Fibroblast of pulmonary artery (primary cell): ENCODE results near the gene CALM1.

Experiments used
- DNase-seq: peaks from one replicate; pipeline ENCODE4 v3.0.0-alpha.2; 2010; ENCODE audit warnings: low read depth
- H3K4me3 ChIP-seq: replicated peaks from 2 replicates; pipeline ENCODE4 v1.5.1; 2011; ENCODE audit warnings: low read depth, mild to moderate bottlenecking, control low read depth, low read length, moderate library complexity
- CTCF ChIP-seq: IDR thresholded peaks from 2 replicates; pipeline ENCODE4 v1.5.1; 2011; ENCODE audit warnings: mild to moderate bottlenecking, control low read depth, low read length, inconsistent platforms; ENCODE audit errors: missing control alignments

Gene CALM1

GRCh38 chr14:90403065-90403464, 6.2 kb downstream of the CALM1 start:
- no peak overlapping the region for H3K4me3 ChIP-seq
- no peak for DNase-seq
- TF ChIP-seq CTCF = no peak

GRCh38 chr14:90405101-90405500, 8.3 kb downstream of the CALM1 start:
- no peak for DNase-seq
- TF ChIP-seq CTCF = no peak
- H3K4me3 ChIP-seq = no peak overlapping the region

- no peak for TF ChIP-seq CTCF
- H3K4me3 ChIP-seq = no peak overlapping the region
Measured at GRCh38 chr14:90405755-90406154, 8.9 kb downstream of the CALM1 start.

GRCh38 chr14:90406384-90406798, 9.6 kb downstream of the CALM1 start:
- no peak overlapping the region for H3K4me3 ChIP-seq
- no peak for DNase-seq
- TF ChIP-seq CTCF = no peak

More at GRCh38 chr14:90405755-90406154, 8.9 kb downstream of the CALM1 start:
- DNase-seq = no peak

- TF ChIP-seq CTCF = no peak
- DNase-seq = no peak
- H3K4me3 ChIP-seq = no peak overlapping the region
Measured at GRCh38 chr14:90407230-90407629, 10.4 kb downstream of the CALM1 start.

- DNase-seq = peak; percentile 41
- TF ChIP-seq CTCF = no peak
- H3K4me3 ChIP-seq = no peak overlapping the region
Measured at GRCh38 chr14:90408713-90409112, 11.9 kb downstream of the CALM1 start.

- TF ChIP-seq CTCF = no peak
- H3K4me3 ChIP-seq = no peak overlapping the region
- peak; percentile 97 for DNase-seq
Measured at GRCh38 chr14:90409209-90409730, 12.4 kb downstream of the CALM1 start.
